Endometrial microvascular endothelial cells (primary cell): ENCODE results near the gene SLC28A3. TPM values are rescaled to one million over a fixed set of nuclear protein-coding genes. Genes with fewer than 3 reads are reported as not detected.

Experiments
- in situ Hi-C: cut with HindIII; loops from 2 replicates; pipeline ENCODE4 v1.10.0; 2017; ENCODE audit warnings: low sequenced_read_pairs, low pct_unique_long_range_greater_than_20kb; ENCODE audit errors: inconsistent ontology term
- total RNA-seq: library from RNA; depleted of rRNA; stranded (reverse); fragments of >200 nt; gene quantifications from one replicate; pipeline ENCODE4 v1.2.3, GENCODE V29; 2015; ENCODE audit errors: inconsistent ontology term

Gene SLC28A3
- total RNA-seq, 1 donor from 2014 or later: not detected

GRCh38 chr9:84266087-84266561, 74.4 kb downstream of the SLC28A3 start:
- in situ Hi-C loops: loop anchor here (25.0 kb wide), 1 partner anchor 329 kb away; no protein-coding TSS in a partner anchor

- in situ Hi-C loops: loop anchor here (25.0 kb wide), 1 partner anchor 327 kb away; no protein-coding TSS in a partner anchor
These were observed 76.1 kb downstream of the SLC28A3 start for GRCh38 chr9:84264307-84265029.

DNA sequence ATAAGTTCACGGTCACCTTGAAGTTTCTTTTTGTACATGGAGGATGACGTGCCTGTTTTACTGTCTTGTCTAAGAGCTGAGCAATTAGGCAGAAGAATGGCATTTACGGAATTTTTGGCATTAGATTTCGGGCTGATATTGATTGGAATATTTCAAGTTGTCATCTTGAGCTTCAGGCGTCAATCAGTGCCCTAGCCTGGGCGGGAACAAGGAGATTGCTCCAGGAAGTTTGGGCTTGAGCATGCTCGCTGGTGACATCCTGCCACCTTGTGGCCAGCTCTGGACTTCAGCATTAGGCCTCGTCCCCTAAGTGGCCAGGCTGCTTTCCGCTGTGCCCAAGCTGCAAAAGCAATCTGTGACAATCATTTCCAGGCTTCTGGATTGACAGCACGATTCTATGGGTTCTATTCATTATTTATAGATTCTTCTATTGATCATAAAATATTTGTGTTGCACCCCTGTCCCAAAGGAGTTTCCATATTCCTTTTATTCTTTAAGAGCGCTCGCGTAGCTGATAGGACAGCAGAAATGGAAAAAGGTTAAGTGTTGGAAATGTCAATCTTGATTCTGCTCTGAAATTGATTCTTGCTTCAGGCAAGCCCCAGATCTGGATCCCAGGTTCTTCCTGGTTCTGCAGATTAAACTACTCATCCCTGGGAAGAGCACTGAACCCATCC, 79.3 kb downstream of the SLC28A3 start:
- in situ Hi-C loops: loop anchor here (25.0 kb wide), 1 partner anchor 324 kb away; no protein-coding TSS in a partner anchor

GRCh38 chr9:84258371-84258770, 82.2 kb downstream of the SLC28A3 start:
- in situ Hi-C loops: loop anchor here (25.0 kb wide), 1 partner anchor 321 kb away; no protein-coding TSS in a partner anchor

- in situ Hi-C loops: loop anchor here (25.0 kb wide), 1 partner anchor 318 kb away; no protein-coding TSS in a partner anchor
These were observed 84.9 kb downstream of the SLC28A3 start for GRCh38 chr9:84255696-84256095.

GRCh38 chr9:84254972-84255371, 85.6 kb downstream of the SLC28A3 start:
- in situ Hi-C loops: loop anchor here (25.0 kb wide), 1 partner anchor 318 kb away; no protein-coding TSS in a partner anchor

DNA sequence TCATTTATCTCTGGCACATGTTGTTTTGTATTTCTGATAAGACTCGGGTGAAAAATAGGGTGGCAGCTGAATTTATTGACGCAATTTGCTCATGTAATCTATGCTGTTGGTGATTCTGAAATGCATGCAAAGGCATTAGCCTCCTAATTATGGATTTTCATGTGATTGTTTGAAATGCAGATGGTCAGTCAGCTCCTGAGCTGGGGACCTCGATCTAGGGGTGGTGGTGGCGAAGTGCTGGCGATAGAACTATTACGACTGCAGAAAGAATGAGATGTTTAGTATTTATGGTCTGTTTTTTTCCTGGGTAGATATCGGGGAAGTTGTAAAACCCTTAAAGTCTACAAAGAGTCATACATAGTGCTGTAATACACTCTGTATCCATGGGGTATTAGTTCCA, 88.6 kb downstream of the SLC28A3 start:
- in situ Hi-C loops: loop anchor here (25.0 kb wide), 1 partner anchor 315 kb away; no protein-coding TSS in a partner anchor

DNA sequence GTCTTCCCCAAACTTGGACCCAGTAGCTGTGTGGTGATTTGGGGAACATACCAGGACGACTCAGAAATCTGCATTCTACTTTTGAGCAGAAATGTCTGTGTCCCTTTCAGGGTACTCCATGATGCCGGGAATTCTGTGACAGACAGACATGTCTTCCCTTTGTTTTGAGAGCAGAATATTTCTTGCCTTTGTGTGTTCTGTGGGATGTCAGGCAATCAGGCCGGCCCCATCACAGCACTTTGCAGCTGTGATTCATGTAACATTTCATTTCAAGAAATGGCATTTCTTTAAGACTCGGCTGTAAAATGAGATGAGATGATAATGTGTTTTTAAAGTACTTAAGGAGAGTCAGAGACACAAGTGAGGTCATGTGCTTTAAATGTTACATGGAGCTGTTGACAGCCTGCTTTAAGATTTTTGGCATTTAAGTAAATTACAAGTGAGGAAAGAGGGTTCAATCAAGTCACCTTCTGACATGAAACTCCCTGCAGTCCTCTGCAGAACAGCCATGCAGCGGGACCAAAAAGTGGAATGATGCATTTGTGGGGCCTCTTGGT, 98.7 kb downstream of the SLC28A3 start:
- in situ Hi-C loops: no loop called here

- in situ Hi-C loops: no loop called here
These were observed 101.2 kb downstream of the SLC28A3 start for GRCh38 chr9:84239343-84239742.

DNA sequence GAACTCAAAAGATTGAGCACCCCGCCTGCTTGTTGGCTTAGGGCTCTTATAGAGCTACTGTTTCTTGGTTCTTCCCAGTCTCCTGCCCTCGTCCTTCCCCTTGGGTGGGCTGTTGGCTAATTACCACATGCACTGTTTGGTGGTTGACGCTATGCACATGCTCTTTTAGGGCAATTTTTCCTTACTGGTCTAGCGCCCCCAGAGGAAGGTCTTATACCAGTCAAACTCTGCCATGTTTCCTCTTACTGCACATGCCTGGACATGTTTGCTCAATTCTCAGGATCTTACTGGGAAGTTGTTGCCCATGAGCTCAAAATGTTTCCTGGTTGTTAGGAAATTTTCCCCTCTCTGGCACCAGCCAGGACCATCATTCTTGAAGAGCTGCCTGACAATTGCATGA, 101.9 kb downstream of the SLC28A3 start:
- in situ Hi-C loops: no loop called here

DNA sequence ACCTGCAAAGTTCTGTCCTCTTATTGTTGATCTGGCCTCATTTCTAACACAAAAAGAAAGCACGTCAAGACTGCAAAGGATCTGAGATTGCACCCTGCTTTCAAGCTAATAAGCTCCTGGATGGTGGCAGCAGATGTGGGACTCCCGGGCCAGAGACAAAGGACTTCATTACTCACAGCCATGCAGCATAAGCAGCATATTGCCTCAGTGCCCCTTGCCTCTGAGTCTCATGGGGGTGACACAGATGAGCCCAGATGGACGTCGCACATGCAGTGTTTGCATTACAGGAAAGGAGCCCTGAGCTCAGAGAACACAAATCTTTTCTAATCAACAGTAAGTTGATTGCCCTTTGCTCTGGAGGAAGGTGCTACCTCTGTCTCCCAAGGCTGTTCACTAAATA, 105.0 kb downstream of the SLC28A3 start:
- in situ Hi-C loops: no loop called here

- in situ Hi-C loops: no loop called here
These were observed 110.0 kb downstream of the SLC28A3 start for GRCh38 chr9:84230355-84231145.

DNA sequence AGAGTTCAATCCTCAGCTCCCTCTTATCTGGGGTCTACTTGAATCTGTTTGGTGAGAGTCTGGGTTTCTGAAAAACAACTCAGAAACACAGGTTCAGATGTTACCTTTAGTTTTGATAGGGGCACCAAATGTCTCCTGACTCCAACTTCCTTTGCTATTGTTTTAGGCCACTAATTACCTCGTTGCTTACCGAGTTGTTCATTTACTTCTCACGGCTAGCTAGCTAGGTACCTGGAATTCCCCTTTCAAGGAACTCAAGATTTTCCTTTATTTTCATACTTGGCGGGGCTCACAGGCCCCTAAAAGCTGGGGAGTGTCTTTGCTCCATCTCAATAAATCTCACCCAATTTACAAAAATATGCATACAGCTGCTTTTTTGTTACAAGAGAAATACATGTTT, 111.4 kb downstream of the SLC28A3 start:
- in situ Hi-C loops: no loop called here

- in situ Hi-C loops: no loop called here
These were observed 112.3 kb downstream of the SLC28A3 start for GRCh38 chr9:84228130-84228720.

DNA sequence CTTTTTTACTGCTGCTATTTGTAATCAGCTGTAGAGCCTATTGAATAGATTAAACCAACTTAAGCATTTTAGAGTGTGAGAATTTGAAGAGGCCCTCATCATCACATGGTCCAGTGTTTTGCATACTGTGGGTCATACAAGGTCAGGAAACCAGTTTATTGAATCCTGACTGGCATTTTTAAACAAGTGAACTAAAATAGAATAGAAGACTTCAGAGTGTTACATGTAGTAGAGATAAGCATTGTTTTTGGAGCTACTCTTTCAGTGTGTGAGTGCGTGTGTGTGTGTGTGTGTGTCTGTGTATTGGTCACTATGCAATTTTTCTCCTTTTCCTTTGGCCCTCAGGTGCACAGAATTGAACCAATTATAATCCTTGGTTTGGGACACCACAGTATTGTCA, 114.4 kb downstream of the SLC28A3 start:
- in situ Hi-C loops: no loop called here
